GM18520 (cell line): ENCODE measurements around the gene RGP1.

Source experiments
- ATAC-seq: cut with Tn5 transposase; IDR thresholded peaks from one replicate; pipeline ENCODE4 v1.9.1; 2021; ENCODE audit not compliant: unreplicated experiment

Gene RGP1, protein sequence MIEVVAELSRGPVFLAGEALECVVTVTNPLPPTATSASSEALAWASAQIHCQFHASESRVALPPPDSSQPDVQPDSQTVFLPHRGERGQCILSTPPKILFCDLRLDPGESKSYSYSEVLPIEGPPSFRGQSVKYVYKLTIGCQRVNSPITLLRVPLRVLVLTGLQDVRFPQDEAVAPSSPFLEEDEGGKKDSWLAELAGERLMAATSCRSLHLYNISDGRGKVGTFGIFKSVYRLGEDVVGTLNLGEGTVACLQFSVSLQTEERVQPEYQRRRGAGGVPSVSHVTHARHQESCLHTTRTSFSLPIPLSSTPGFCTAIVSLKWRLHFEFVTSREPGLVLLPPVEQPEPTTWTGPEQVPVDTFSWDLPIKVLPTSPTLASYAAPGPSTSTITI

DNA sequence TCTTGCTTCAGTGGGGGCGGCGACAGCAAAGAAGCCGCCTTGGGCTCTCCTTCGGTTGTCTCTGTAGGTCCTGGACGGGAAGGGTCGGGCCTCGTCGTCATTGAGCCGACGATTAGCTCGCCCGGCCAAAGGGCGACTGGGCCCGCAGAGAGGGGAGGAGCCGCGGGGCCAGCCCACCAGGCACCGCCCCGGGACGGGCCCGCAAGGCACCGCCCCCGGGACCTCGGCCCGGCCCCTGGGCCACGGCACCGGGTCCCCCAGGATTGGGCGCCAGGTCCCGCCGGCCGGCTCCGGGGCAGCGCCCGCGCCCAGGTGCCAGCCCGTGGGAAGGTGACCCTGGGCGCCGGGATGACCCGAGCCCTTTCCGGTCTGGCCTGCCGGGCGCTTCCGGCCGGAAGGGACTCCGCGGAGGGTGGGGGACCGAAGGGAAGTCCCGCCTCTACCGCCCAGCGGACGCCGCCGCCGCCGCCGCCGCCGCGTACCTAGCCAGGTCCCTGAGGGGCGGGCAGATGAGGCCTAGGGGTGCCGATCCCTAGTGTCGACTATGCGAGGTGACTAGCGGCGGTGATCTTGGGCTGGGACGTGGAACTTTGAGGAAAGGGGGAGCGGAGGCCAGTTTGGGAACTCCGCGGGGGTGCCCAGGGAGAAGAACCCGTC, at the start of gene RGP1, which contains the start of gene GBA2:
RGP1 (plus strand) TSS at position 430 of the 657 bp plus-strand sequence. CDS start 469 bp downstream, outside the sequence.
GBA2 (minus strand) TSS at position 371 of the 657 bp plus-strand sequence. CDS start 524 bp downstream, outside the sequence.
- peak; percentile 63 for ATAC-seq

DNA sequence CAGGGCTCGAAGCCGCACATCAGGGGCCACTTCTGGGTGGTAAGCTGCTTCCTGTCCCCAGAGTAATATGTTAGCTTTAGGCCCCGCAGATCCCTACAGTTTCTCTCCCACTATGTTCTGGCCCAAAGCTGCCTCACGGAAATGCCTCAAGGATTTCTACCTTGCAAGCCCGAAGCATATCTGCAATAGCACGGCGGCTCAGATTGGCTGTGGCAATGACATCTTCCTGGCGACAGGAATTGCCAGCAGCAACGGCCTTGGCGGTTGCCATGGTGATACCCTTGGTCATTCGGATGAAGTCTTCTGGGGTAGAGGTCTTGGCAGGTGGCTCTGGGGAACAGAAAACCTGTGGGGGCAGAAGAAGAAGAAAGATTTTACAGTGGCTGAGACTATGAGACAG, 49.1 kb upstream of the RGP1 start:
- ATAC-seq = no peak

DNA sequence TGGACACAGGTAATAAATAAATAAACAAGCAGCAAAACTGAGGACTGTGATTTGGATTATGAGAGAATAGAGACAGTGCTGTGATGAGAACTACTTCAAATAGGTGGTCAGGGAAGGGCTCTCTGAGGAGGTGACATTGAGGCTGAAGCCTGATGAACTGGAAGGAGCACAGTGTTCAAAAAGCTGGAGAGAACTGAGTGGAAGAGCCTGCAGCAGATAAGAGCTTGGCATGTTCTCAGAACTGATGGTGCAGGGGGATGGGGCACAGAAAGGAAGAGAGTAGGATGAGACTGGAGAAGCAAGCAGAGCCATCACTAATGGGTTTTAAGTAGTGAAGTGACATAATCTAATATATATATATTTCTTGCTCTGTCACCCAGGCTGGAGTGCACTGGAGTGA, 48.1 kb upstream of the RGP1 start:
- no peak for ATAC-seq

DNA sequence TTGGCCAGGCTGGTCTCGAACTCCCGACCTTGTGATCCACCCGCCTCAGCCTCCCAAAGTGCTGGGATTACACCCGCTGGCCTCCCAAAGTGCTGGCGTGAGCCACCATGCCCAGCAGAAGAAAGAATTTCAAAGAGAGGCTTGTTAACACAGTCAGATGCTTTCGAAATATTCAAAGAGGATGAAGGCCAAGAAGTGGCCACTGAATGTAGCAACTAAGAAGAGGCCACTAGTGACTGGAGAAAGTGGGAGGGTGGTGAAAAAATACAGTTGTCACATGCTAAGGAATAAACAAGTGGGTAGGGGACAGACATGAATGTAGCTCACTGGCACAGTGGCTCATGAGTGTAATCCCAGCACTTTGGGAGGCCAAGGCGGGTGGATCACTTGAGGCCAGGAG, 46.4 kb upstream of the RGP1 start:
- ATAC-seq = no peak

DNA sequence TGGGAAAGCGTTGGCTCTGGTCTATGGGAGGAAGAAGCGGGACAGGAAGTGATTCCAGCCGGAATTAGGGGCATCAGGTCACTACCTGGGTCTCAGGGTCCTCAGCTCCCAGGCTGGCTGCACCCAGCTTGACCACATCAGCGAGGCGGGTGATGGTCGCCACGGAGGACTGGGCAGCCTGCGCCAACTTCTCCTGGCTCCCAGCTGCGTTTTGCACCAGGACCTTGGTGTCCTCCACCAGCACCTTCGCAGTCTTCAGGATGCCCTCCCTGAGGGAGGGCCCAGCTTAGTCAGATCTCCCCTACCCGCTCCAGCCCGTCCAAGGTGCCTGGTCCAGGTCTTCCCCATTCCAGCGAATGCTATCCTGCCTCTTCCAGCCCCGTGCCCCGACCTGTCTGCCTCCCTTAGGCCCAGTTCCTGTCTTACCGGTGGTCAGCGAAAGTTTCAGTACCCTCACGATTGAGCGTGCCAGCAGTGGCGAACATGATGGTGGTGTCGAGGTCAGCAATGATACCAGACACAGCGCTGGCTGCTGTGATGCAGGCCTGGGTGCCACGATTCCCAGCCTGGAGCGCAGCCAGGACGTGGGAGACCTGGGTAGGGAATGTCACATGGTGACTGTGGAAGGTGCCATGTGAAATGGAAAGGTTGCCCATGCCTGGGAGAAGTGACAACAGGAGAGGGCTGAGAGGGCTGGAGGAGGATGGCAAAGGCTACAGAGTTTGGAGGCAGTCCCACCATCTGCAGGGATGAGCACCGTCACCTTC, 45.0 kb upstream of the RGP1 start:
- no peak for ATAC-seq

DNA sequence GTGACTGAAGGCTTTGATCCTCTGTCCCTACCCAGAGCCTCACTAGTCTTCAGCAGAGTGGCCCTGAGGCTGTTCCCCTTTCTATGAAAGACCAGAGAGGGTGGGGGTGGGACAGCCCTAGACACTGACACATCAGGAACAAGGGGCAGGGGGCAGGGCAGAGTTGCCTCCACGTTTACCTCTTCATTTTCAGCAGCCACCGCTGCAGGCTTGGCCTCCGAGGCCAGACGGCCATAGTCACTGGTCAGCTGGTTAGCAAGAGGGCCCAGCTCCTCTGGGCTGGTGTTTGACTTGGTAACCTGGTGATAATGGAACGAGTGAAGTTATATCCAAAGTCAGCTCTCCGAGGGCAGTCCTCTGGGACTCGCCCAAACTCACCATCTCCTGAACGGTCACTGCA, 43.7 kb upstream of the RGP1 start:
- ATAC-seq = no peak

DNA sequence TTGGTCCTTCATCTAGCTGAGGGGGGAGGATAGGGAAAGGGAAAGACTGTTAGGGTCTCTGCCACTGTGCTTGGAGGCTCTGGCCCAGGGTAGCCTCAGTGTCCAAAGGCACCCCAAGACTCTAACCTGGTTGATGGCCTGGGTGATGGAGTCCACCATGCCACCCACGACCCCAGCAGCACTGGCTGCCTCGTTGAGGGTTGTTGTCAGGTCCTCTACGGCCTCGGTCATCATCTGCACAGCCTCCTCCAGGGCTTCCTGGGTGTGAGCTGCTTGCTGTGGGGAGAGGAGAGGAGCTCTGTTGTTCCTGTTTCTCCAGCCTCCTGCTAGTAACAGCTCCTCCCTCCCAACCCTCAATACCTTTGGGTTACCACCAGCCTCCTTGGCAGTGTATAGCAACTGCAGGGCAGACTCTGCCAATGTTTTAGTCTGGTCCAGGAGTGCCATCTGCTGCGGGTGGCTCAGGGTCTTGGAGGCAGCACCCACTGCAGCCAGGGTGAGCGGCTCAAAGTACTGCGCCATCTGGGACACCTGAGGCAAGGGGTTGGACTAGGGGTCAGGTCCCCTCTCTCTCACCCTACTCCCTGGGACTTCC, 43.2 kb upstream of the RGP1 start:
- ATAC-seq = no peak

DNA sequence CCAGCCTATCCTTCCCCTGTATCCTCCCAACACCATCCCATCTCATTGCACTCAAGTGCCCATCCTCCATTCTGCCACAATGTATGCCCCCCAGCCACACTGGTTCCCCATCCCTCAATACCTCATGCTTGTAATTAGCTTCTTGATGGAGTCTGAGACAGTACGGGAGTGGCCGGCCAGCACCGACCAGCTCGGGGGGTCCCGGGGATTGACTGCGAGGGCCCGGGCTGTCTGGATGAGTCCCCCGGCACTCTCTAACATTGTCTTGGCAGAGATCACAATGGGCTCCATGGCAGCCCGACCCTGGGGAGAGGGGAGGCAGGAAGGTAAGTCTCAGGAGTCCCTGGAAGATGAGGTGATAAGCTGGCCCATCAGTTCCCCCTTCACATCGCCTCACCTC, 42.1 kb upstream of the RGP1 start:
- no peak for ATAC-seq

DNA sequence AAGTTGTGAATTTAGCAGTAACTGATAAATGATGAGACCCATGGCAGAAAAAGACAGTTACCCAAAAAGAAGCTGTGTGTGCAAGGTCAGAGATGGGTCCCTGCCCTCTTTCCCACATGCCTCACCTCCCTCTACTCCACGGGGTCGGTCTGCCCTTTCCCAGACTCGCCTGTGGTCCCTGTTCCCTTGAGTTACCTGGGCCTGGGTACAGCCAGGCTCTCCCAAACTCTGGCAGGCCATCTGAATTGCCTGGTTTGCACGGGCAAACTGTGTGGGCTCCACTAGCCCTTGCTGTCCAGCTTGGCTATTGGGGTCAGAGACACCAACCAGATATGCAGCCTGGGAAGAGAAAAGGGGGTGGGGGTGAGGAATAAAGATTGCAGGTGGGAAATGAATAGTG, 40.9 kb upstream of the RGP1 start:
- ATAC-seq = no peak

DNA sequence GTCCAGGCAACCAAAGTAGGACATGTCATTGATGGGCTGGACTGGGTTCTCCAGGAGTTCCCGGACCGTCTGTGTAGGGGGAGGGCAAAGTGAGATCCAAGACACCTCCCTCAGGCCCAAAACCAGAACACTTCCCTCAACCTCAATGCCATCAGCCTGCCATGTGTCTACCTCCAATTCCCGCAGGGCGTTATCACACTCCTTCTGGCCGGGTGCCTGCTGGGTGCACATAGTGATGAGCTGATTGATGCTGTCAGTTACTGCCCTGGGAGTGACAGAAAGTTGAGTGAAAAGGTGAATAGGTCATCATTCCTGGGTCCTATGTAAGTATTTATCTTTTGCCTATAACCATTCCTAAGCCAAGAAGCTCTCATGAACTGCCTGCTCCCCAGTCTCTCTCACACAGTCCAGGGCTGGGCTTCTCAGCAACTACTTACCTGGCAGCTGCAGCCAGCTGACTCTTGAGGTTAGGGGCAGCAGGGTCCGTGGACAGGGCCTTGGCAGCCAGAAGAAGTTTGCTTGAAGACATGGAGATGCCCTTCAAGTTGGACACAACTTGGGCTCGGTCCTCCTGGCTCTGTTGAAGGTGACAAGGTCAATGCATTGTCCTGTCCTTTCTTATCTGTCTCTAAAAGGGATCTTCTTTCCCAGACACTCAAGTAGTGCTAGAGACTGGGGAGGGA, 38.1 kb upstream of the RGP1 start:
- no peak for ATAC-seq

DNA sequence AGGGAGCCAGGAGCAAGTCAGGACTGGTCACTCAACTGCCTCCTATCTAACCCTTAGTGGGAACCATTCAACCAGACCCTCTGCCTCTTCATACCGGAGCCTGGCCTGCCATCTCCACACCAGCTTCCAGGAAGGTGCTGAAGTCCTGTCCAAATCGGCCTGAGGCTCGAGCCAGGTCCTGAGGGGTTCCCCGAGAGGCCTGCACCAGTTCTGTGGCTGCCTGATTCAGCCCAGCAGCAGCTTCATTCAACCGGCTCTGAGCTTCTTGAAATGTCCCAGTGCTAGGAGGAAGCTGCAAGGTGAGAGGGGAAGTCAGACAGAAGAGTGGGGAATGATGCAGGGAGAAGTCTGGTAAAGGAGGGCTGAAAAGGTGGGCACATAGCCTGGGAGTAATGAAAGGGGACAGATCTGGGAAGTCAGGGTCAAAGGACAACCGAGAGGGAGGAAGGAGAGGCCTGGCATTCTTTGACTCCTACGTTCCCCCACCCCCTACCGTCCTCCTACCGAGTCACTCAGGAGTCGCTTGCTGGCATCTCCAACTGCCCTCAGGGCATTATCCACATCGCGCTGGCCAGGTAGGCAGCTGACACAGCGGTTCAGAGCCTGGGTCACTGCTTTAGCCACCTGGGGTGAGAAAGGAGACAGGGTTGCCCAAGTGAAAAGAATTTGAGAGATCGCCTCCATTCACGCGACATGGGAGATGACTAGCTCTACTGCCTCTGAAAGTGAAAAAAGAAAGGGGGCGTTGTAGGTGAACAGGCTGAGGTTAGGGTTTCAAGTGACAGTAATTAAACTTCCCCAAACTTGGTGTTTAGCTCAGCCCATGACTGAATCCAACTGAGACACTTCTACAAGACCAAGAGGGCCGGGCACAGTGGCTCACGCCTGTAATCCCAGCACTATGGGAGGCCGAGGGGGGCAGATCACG, 37.3 kb upstream of the RGP1 start:
- ATAC-seq = no peak

DNA sequence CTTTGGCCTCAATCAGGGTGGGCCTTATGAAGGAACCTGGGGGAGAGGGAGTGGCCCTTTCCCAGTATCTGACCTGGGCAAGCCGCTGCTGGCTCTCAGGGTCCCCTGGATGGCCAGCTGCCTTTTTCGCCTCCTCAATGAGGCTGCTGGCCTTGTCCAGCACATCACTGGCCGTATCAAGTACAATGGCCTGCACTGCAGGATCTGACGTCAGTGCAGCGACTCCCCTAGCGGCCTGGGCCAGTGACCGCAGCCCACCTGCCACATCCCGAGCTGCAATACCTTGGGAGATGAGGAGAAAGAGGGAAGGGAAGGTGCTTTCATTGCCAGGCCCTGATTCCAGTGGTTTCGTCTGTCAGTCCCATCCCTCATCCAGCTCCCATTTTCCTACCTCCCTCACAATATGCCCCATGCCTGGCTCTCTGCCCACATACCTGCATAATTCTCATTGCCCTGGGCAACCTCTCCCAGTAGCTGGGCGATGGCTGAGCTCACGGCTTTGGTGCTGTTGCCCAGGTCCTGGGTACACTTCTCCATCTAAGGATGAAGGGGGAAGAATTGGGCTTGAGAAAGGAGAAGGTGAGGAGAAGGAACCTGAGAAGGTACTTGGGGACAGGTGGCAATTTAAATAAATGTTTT, 36.2 kb upstream of the RGP1 start:
- no peak for ATAC-seq

DNA sequence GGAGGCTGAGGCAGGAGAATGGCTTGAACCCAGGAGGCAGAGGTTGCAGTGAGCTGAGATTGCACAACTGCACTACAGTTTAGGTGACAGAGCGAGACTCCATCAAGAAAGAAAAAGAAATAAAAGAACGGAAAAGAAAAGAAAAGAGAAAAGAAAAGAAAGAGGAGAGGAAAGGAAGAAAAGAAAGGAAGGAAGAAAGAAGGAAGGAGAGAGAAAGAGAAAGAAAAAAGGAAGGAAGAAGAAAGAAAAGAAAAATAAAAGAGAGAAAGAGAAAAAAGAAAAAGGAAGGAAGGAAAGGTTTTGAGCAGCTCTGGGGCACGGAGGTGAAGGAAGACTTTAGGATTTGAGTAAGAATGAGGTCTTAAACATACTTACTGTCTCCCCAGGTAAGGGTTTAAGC, 35.5 kb upstream of the RGP1 start:
- no peak for ATAC-seq

DNA sequence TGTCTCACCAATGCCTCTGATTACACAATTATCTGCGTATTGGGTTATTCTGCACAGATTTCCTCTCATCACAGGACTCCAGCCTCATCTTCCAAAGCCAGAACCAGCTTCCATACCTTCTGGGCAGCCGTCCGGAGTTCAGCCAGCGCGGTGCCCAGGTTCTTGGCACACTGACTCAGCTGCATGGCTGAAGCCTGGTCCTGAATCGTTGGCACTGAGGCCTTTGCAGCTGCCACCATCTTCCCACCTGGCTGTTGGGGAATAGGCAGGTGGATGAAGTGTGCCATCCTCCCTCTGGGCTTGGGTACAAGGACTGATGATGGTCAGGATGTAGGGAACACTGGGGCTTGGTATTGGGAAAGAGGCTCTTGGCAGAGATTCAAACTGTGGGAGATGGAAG, 35.0 kb upstream of the RGP1 start:
- ATAC-seq = no peak

DNA sequence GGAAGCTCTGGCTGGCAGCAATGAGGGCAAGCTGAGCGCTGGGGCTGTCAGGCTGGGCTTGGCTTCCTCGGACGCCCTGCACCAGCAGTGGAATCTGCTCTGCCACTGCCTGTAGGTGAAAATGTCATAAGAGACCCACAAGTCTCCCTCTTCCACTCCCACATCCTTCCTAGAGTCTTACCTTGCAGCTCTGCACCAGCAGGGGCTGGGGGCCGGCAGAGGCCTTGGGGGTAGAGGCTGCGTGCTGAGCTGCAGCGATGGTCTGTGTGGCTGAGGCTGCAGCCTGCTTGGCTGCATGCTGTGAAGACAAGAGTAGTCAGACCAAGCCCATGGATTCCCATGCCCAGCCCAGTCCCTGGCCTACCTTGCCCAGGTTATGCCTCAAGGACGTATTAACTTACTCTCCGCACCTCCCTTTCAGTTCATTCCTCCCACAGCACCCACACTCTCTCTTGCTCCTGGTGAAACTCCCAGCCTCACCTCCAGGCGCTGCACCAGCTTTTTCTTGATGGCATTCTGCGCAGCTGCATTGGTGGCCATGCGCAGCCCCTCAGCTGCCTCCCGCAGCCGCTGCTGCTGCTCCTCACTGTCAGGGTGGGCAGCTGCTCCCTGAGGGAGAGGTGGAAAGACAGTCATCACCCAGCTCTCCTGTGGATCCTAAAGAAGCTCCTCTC, 34.4 kb upstream of the RGP1 start:
- no peak for ATAC-seq

DNA sequence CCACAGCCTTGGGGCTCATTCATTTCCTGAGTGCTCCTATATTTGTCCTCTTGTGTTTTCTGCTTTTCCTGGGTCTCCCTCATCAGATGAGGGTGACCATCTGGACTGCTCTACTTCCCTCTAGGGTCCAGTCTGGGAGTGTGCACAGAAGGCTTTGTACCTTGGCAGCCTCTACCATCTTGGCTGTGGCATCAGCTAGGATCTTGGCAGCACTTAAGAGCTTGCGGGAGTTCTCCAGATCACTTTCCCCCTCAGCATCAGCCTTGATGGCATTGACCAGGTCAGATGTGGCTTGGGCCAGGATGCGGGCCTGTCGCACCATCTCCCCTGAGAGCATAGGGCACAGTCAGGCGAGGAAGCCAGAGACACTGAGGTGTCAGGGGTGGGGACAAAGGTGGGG, 32.9 kb upstream of the RGP1 start:
- no peak for ATAC-seq

DNA sequence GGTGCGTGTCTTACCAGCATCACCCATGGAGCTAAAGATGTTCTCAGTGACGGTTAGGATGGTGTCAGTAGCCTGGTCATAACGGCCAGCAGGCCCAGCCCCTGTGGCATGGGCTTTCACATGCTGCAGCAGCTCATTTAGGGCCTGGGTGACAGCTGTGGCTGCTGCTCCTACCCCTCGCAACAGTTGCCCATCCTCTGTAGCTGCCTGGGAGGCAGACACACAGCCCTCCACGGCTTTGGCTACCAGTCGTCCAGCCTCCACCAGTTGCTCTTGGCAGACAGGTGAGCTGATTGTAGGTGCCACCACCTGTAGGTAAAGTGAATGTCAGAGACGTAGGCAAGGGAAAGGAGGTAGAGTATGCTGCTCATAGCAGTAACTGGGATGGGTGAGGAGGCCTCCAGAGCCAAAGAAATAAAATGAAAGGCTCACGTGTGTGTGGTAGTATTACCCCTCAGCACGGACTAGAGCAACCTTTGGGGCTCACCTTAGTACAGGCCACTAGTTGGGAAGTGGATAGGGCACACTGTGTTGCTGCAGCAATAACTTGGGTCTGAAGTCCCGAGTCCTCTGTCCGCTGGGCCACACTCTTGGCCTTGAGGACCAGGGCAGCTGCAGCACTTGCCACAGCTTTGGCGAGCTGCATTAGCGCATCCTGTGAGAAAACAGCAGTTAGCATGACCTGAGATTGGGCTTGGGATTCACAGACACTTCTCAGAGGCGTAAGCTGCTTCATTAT, 31.8 kb upstream of the RGP1 start:
- ATAC-seq = no peak
